Measurements from ENCODE around the gene MET. TPM values are rescaled to one million over a fixed set of nuclear protein-coding genes. Genes with fewer than 3 reads are reported as not detected.

MET gene
- total and polyA plus RNA-seq, 2 donors from 2014 or later = 13.4 to 225 TPM

DNA sequence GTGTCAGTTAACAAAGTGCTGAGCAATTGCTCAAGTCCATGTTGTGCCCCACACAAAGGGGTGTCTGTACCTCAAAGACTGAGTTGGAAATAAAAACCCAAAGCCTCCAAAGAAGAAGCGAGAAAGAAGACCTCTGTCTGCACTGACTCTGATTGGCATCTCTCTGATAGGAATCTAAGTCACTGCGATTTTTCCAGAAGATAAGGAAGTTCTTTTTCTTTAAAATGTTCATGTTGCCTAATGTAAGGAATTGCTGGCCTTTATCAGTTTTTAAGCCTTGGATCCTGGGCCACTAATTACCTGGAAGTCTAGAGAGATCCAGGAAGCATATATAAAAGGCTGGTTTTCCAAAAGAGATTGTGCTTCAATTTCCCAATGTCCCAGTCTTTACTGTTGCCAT lies 24.1 kb upstream of the MET start:
- no peak overlapping the region for H3K4me3 ChIP-seq (ENCODE audit: low read length in 3 of 3)
- DNase-seq (no peak), FAIRE-seq (no peak)
- H3K27me3 ChIP-seq (ENCODE audit: control insufficient read depth, insufficient read depth, low read length) = no peaks in the 10 kb centered on the region
- no peaks in the 10 kb centered on the region for H3K4me1 ChIP-seq (ENCODE audit: control insufficient read depth in 2 of 3, insufficient read depth in 2 of 3, low read depth in 1 of 3, low read length in 3 of 3)
- H3K9me3 ChIP-seq (ENCODE audit: control insufficient read depth in 2 of 3, insufficient read depth in 1 of 3, low read length in 3 of 3) = no peaks in the 10 kb centered on the region
- TF ChIP-seq CTCF (IDR thresholded peaks at IDR 0.05; ENCODE audit: borderline replicate concordance, extremely low read depth, insufficient read depth) = no peak
- no peak overlapping the region for H3K9ac ChIP-seq (ENCODE audit: low read length in 3 of 3)
- intact Hi-C loops (cut with DNase I) = no loop called here
- no peaks in the 10 kb centered on the region for H3K36me3 ChIP-seq (ENCODE audit: control insufficient read depth in 2 of 3, insufficient read depth in 3 of 3, low read length in 3 of 3)
- H3K27ac ChIP-seq (ENCODE audit: low read depth in 2 of 2, low read length in 2 of 2) = no peak overlapping the region

DNA sequence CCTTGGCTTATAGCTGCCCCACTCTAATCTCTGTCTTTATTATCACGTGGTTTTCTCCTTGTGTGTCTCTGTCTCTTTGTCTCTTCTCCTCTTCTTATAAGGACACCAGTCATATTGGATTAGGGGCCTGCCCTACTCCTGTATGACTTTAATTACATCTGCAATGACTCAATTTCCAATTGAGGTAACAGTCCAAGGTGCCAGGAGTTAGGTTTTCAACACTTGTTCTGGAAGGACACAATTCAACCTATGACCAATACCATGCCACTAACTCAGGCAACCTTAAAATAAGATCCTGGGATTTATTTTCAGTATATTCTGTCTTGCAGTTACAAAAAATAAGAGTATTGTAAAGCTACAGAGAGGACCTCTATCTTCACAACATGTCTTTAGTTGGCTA lies 21.6 kb upstream of the MET start:
- Histone ChIP-seq H3K27ac (ENCODE audit: low read depth in 2 of 2, low read length in 2 of 2) (no peak overlapping the region), H3K9ac (ENCODE audit: low read length in 3 of 3) (no peak overlapping the region), H3K27me3 (ENCODE audit: control insufficient read depth, insufficient read depth, low read length) (no peaks in the 10 kb centered on the region), H3K9me3 (ENCODE audit: control insufficient read depth in 2 of 3, insufficient read depth in 1 of 3, low read length in 3 of 3) (no peaks in the 10 kb centered on the region), H3K4me3 (ENCODE audit: low read length in 3 of 3) (no peak overlapping the region), H3K36me3 (ENCODE audit: control insufficient read depth in 2 of 3, insufficient read depth in 3 of 3, low read length in 3 of 3) (no peaks in the 10 kb centered on the region), H3K4me1 (ENCODE audit: control insufficient read depth in 2 of 3, insufficient read depth in 2 of 3, low read depth in 1 of 3, low read length in 3 of 3) (no peaks in the 10 kb centered on the region)
- no peak for FAIRE-seq
- no peak for TF ChIP-seq CTCF (IDR thresholded peaks at IDR 0.05; ENCODE audit: borderline replicate concordance, extremely low read depth, insufficient read depth)
- intact Hi-C loops (cut with DNase I) = no loop called here
- DNase-seq = no peak

GRCh38 chr7:116652793-116653192 lies 19.2 kb upstream of the MET start:
- Histone ChIP-seq H3K27me3 (ENCODE audit: control insufficient read depth, insufficient read depth, low read length) (no peaks in the 10 kb centered on the region), H3K9me3 (ENCODE audit: control insufficient read depth in 2 of 3, insufficient read depth in 1 of 3, low read length in 3 of 3) (no peaks in the 10 kb centered on the region), H3K27ac (ENCODE audit: low read depth in 2 of 2, low read length in 2 of 2) (no peak overlapping the region), H3K36me3 (ENCODE audit: control insufficient read depth in 2 of 3, insufficient read depth in 3 of 3, low read length in 3 of 3) (no peaks in the 10 kb centered on the region), H3K4me3 (ENCODE audit: low read length in 3 of 3) (no peak overlapping the region), H3K9ac (ENCODE audit: low read length in 3 of 3) (no peak overlapping the region), H3K4me1 (ENCODE audit: control insufficient read depth in 2 of 3, insufficient read depth in 2 of 3, low read depth in 1 of 3, low read length in 3 of 3) (no peaks in the 10 kb centered on the region)
- FAIRE-seq (no peak), DNase-seq (no peak)
- no peak for TF ChIP-seq CTCF (IDR thresholded peaks at IDR 0.05; ENCODE audit: borderline replicate concordance, extremely low read depth, insufficient read depth)
- intact Hi-C loops (cut with DNase I) = no loop called here

- no peaks in the 10 kb centered on the region for H3K27me3 ChIP-seq (ENCODE audit: control insufficient read depth, insufficient read depth, low read length)
- H3K9me3 ChIP-seq (ENCODE audit: control insufficient read depth in 2 of 3, insufficient read depth in 1 of 3, low read length in 3 of 3) = no peaks in the 10 kb centered on the region
- DNase-seq = no peak
- H3K4me3 ChIP-seq (ENCODE audit: low read length in 3 of 3) = no peak overlapping the region
- intact Hi-C loops (cut with DNase I) = no loop called here
- H3K27ac ChIP-seq (ENCODE audit: low read depth in 2 of 2, low read length in 2 of 2) = no peak overlapping the region
- no peak for FAIRE-seq
- H3K9ac ChIP-seq (ENCODE audit: low read length in 3 of 3) = no peak overlapping the region
- no peaks in the 10 kb centered on the region for H3K4me1 ChIP-seq (ENCODE audit: control insufficient read depth in 2 of 3, insufficient read depth in 2 of 3, low read depth in 1 of 3, low read length in 3 of 3)
- no peaks in the 10 kb centered on the region for H3K36me3 ChIP-seq (ENCODE audit: control insufficient read depth in 2 of 3, insufficient read depth in 3 of 3, low read length in 3 of 3)
- TF ChIP-seq CTCF (IDR thresholded peaks at IDR 0.05; ENCODE audit: borderline replicate concordance, extremely low read depth, insufficient read depth) = no peak
Measured at GRCh38 chr7:116653204-116653603, 18.8 kb upstream of the MET start.
